ENCODE data around the gene ATP8A1. TPM values are rescaled to one million over a fixed set of nuclear protein-coding genes. Genes with fewer than 3 reads are reported as not detected.

The ATP8A1 gene
- total RNA-seq, 1 donor from 2014 or later: 44.0 TPM

GRCh38 chr4:42649870-42650269, 7.0 kb downstream of the ATP8A1 start:
- TF ChIP-seq, protein P1, sequence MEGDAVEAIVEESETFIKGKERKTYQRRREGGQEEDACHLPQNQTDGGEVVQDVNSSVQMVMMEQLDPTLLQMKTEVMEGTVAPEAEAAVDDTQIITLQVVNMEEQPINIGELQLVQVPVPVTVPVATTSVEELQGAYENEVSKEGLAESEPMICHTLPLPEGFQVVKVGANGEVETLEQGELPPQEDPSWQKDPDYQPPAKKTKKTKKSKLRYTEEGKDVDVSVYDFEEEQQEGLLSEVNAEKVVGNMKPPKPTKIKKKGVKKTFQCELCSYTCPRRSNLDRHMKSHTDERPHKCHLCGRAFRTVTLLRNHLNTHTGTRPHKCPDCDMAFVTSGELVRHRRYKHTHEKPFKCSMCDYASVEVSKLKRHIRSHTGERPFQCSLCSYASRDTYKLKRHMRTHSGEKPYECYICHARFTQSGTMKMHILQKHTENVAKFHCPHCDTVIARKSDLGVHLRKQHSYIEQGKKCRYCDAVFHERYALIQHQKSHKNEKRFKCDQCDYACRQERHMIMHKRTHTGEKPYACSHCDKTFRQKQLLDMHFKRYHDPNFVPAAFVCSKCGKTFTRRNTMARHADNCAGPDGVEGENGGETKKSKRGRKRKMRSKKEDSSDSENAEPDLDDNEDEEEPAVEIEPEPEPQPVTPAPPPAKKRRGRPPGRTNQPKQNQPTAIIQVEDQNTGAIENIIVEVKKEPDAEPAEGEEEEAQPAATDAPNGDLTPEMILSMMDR (IDR thresholded peaks at IDR 0.05; ENCODE audit: unreplicated experiment): no peak
- Mint-ChIP-seq H3K36me3 (ENCODE audit: low read depth, unreplicated experiment) (peaks cover 19% of the 10 kb centered on the region), H3K4me3 (ENCODE audit: unreplicated experiment) (no peak overlapping the region), H3K4me1 (ENCODE audit: unreplicated experiment) (peaks cover 28% of the 10 kb centered on the region), H3K9me3 (ENCODE audit: unreplicated experiment) (no peaks in the 10 kb centered on the region), H3K27ac (ENCODE audit: unreplicated experiment) (no peak overlapping the region), H3K27me3 (ENCODE audit: unreplicated experiment) (no peaks in the 10 kb centered on the region)
- no peak for DNase-seq (ENCODE audit: low spot score)

DNA sequence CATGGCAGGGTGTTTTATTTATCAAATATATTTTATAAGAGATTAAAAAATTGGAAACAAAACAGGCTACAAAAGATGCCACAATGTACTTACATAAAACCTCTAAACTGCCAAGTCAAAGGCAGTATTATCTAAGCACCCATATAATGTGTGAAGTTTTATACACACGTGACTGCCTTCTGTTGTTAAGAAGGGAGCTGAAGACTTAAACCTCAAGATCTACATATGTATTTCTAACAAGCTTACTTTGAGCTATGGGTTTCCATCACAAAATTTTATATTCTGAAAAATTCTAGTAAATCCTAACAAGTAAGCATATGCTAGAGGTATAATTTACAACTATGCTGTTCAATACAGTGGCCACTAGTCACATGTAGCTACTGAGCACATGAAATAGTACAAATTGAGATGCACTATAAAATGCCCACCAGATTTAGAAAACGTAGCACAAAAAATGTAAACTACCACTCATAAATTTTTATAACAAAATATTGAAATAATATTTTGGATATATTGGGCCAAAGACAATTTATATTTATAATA, 9.8 kb downstream of the ATP8A1 start:
- Mint-ChIP-seq H3K9me3 (ENCODE audit: unreplicated experiment) (no peaks in the 10 kb centered on the region), H3K36me3 (ENCODE audit: low read depth, unreplicated experiment) (peaks cover 7% of the 10 kb centered on the region), H3K27me3 (ENCODE audit: unreplicated experiment) (no peaks in the 10 kb centered on the region), H3K27ac (ENCODE audit: unreplicated experiment) (no peak overlapping the region), H3K4me3 (ENCODE audit: unreplicated experiment) (no peak overlapping the region), H3K4me1 (ENCODE audit: unreplicated experiment) (peaks cover 2% of the 10 kb centered on the region)
- TF ChIP-seq, protein P1 (IDR thresholded peaks at IDR 0.05; ENCODE audit: unreplicated experiment): no peak
- no peak for DNase-seq (ENCODE audit: low spot score)

DNA sequence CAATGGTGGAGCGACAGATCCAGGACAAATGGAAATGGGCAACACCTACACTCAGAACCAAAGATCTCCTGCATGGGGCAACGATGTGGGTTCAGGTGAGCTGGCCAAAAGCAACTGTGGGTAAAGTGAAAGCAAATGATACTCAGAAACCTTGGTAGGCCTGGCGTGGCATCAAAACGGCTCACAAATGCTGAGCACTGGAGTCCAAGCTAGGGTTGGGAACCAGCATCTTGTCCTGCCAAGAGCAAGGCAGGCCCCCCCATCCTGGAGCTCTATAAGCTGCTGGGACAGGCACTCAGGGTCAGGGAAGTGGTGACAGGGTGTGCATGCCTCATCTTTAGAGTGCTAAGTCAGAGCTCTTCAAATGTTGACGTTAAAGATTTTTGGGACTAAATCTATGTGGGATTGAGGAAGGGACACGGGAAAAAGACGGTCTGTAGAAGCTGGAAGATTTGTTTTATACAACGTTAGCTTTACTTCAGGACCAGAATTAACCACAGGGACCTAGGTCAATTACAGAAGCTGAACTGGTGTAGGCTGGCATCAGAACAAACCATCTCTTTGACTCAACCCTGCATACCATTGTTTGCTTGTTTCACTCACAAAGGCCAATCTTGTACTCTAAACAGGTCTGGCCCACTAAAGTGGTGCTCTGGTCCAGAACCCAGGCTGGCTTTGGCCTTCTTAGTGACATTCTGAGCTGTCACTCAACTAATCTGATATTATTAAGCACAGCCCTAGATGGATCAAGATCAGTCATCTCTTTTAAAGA, 10.7 kb downstream of the ATP8A1 start:
- no peak for DNase-seq (ENCODE audit: low spot score)

GRCh38 chr4:42644897-42645296, 12.0 kb downstream of the ATP8A1 start:
- no peak for DNase-seq (ENCODE audit: low spot score)
- Mint-ChIP-seq H3K27me3 (ENCODE audit: unreplicated experiment) (peaks cover 2% of the 10 kb centered on the region), H3K4me3 (ENCODE audit: unreplicated experiment) (no peak overlapping the region), H3K27ac (ENCODE audit: unreplicated experiment) (no peak overlapping the region), H3K4me1 (ENCODE audit: unreplicated experiment) (peaks cover 4% of the 10 kb centered on the region), H3K9me3 (ENCODE audit: unreplicated experiment) (no peaks in the 10 kb centered on the region), H3K36me3 (ENCODE audit: low read depth, unreplicated experiment) (no peaks in the 10 kb centered on the region)
- TF ChIP-seq, protein P1 (IDR thresholded peaks at IDR 0.05; ENCODE audit: unreplicated experiment): no peak

More for the DNA sequence above, 10.7 kb downstream of the ATP8A1 start:
- Mint-ChIP-seq H3K4me1 (ENCODE audit: unreplicated experiment) (peaks cover 4% of the 10 kb centered on the region), H3K4me3 (ENCODE audit: unreplicated experiment) (no peak overlapping the region), H3K27ac (ENCODE audit: unreplicated experiment) (no peak overlapping the region), H3K27me3 (ENCODE audit: unreplicated experiment) (no peaks in the 10 kb centered on the region), H3K9me3 (ENCODE audit: unreplicated experiment) (no peaks in the 10 kb centered on the region), H3K36me3 (ENCODE audit: low read depth, unreplicated experiment) (peaks cover 5% of the 10 kb centered on the region)
- TF ChIP-seq, protein P1 (IDR thresholded peaks at IDR 0.05; ENCODE audit: unreplicated experiment): no peak

DNA sequence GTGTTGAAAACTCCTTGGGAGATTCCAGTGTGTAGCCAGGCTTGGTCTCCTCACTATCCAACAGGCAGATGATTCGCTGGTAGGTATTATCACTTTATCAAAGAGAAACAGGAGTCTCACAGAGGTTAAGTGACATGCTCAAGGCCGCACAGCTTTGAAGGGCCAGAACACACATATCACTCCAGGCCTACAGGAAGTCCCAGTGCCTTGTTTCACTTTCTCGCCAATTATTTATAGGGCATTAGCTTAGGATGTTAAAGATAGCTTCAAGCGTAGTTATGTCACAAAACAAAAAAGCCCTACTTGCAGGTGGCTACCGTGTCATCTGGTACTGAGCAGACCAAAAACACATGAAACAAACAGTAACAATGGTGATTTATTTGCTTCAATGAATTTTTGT, 13.2 kb downstream of the ATP8A1 start:
- Mint-ChIP-seq H3K36me3 (ENCODE audit: low read depth, unreplicated experiment) (no peaks in the 10 kb centered on the region), H3K4me3 (ENCODE audit: unreplicated experiment) (no peak overlapping the region), H3K27ac (ENCODE audit: unreplicated experiment) (no peak overlapping the region), H3K27me3 (ENCODE audit: unreplicated experiment) (peaks cover 2% of the 10 kb centered on the region), H3K4me1 (ENCODE audit: unreplicated experiment) (peaks cover 6% of the 10 kb centered on the region), H3K9me3 (ENCODE audit: unreplicated experiment) (no peaks in the 10 kb centered on the region)
- no peak for DNase-seq (ENCODE audit: low spot score)
- TF ChIP-seq, protein P1 (IDR thresholded peaks at IDR 0.05; ENCODE audit: unreplicated experiment): no peak

All from endothelial cell (in vitro differentiated cells).